Esophagus squamous epithelium (tissue), 4 donors: ENCODE data around the gene TSPEAR.

Experiments
- CTCF ChIP-seq, 6 experiments: fragments of 450-650 bp in 4 of 6; fragments of 200-600 bp in 2 of 6; sonication (generic) in 2 of 6; IDR thresholded peaks; one replicate each; pipeline ENCODE4 v1.5.1; 2016 to 2019; ENCODE audit warnings: antibody characterized with exemption in 6 of 6, mild to moderate bottlenecking in 4 of 6, moderate library complexity in 4 of 6
- POLR2A ChIP-seq, 4 donors: fragments of 450-650 bp; IDR thresholded peaks; one replicate each; pipeline ENCODE4 v1.6.1; 2017; ENCODE audit warnings: antibody characterized with exemption in 4 of 4, mild to moderate bottlenecking in 4 of 4, moderate library complexity in 3 of 4

- TF ChIP-seq CTCF (IDR thresholded peaks at IDR 0.05) (no peak), POLR2A (IDR thresholded peaks at IDR 0.05) (no peak)
Observed at GRCh38 chr21:44520326-44521300, 190.8 kb downstream of the TSPEAR start.
